Fibroblast of skin of left biceps (primary cell): ENCODE results near the gene RIMBP2.

ENCODE experiments used
- DNase-seq, 2 experiments: peaks; one replicate each; pipeline ENCODE4 v3.0.0-alpha.2; 2013; ENCODE audit warnings: low read depth in 2 of 2

RIMBP2 gene

GRCh38 chr12:130508318-130508717, 207.8 kb downstream of the RIMBP2 start:
- DNase-seq, result no peak

GRCh38 chr12:130506844-130507243, 209.3 kb downstream of the RIMBP2 start:
- no peak for DNase-seq

GRCh38 chr12:130504840-130505175, 211.3 kb downstream of the RIMBP2 start:
- DNase-seq, result no peak

DNA sequence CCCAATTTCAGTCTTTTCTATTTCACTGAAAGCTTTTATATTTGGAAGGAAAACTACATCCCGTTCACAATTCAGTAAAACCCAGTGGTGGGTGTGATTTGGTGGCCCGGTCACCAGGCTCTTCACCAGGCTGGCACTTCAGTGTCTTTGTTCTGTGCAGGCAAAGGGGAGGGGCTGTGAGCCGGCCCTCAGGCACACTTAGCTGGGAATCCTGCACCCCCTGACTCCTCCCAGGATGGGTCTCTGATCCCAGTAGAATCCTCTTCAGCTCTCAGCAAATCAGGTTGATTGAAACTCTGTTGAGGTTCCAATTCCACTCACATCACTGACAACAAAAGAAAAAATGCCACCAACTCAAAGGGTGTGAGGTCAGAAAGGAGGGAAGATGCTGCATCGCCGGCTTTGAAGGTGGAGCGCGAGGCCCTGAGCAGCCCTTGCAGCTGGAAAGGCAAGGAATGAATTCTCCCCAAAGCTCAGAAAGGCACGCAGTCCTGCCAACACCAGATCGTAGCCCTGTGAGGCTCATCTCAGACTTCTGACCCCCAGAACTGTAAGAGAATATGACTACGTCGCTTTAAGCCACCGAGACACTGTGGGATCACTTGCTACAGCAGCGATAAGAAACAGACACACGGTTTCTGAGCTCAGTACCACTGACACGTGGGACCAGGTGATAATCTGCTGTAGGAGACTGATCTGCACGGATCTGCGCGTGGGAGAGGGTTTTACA, 211.8 kb downstream of the RIMBP2 start:
- DNase-seq, result no peak

GRCh38 chr12:130501821-130502220, 214.3 kb downstream of the RIMBP2 start:
- no peak for DNase-seq

GRCh38 chr12:130500835-130501330, 215.2 kb downstream of the RIMBP2 start:
- DNase-seq, result no peak

GRCh38 chr12:130499474-130499873, 216.6 kb downstream of the RIMBP2 start:
- DNase-seq, result no peak

GRCh38 chr12:130498589-130499385, 217.3 kb downstream of the RIMBP2 start:
- no peak for DNase-seq

DNA sequence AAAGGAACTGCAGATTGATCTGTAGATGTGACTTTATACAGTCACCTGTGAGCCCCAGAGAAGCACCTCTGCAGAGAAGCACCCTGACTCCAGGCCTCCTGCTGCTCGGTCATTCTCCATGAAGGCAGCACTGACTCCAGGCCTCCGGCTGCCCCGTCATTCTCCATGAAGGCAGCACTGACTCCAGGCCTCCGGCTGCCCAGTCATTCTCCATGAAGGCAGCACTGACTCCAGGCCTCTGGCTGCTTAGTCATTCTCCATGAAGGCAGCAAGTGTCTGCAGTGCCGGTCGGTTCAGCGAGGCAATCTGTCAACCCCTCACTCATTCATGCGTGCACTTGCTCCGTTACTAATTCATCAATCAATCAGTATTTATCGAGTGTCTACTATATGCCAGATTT, 218.1 kb downstream of the RIMBP2 start:
- no peak for DNase-seq

DNA sequence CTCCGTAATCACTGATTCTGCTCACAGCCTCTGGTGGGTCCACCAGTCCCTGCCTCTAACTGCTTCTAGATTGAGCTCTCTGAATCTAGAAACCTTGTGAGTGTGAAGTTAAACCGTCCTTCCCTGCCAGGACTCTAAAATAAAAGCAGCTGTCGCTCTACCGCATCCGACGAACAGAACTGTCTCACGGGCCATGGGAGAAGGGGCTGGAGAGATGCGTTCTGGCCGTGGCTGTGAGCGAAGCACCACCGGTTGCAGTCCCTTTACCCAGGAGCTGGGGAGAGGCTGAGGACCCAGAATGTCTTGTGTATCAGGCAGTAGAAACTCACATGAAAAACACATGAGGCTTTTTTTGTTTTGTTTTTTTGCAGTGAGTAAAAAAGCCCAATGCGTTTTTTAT, 218.8 kb downstream of the RIMBP2 start:
- DNase-seq, result no peak

DNA sequence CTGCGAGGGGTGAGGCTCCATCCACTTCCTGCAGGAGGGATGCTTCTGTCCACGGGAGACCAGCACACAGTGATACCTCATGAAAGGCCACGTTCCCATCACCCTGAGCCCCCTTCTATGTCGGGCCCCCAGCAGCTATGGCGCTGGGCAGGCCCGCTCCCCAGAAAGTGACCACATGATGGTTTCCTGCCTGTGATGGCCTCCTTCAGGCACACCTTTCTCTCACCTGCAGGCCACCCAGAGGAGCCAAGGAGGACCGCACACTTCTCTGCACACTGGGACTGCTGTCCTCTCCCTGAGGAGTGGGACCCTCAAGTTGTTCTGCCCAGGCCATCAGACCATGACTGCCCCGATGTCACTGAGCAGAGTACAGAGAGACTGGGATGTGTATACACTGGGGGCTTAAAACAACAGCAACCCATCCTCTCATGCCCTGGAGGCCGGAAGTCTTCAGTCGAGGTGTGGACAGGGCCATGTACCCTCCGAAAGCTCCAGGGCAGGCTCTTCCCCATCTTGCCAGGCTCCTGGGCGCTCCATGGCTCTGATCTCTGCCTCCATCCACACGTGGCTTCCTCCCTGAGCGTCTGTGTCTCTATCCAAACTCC, 219.5 kb downstream of the RIMBP2 start:
- no peak for DNase-seq

- DNase-seq, result no peak
Measured at GRCh38 chr12:130495156-130495555, 220.9 kb downstream of the RIMBP2 start.

DNA sequence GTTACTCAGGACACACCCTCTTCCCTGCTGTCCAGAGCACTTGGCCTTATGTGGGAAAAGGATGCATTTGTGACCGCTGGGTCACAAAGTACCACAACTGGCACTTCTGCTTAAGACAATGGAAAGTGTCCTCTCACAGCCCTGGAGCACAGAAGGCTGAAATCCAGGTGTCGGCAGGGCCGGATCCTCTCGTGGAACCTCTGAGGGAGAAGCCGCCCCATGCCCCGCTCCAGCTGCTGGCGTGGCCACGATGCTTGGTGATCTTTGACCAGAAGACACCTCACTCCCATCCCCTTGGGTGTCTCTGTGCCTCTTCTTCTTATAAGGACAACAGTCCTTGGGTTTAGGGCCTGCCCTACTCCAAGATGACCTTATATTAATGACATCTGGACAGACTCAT, 221.4 kb downstream of the RIMBP2 start:
- no peak for DNase-seq

DNA sequence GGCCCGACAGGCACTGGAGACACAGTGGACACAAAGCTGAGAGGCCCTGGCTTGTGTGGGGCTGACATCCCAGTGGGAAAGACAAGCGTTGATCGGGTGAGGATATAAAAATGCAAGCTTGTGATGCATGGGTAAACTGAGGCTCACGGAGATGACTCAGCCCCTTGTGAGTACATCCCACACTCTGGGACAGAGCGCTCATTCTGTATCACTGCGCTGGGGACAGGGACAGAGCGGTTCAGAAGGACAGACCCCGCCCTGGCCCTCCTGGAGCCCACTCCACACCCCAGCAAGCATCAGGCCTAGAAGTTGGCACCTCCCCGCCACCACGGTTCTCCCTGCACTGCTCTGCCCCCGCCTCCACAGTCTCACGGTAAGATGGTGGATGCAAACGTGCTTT, 222.1 kb downstream of the RIMBP2 start:
- DNase-seq, result no peak

GRCh38 chr12:130491421-130492357, 224.4 kb downstream of the RIMBP2 start:
- DNase-seq, result no peak

DNA sequence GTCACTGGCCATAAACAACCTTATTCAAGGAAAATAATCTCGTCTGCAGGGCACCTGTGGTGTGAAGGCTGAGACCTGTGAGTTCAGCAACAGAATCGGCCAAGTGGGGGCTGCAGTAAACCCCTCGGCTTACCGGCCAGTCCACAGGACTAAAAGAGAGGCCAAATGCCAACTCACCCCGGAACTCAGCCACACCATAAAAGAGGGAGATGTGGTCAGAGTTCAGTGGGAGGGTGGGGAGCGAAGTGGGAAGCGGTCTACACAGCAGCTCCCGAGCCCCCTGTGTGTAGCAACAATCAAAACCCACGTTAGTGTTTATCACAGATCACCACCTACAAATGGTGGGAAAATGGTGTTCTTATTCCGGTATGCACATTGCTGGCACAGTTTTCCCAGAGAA, 225.4 kb downstream of the RIMBP2 start:
- DNase-seq, result no peak

- no peak for DNase-seq
Measured at GRCh38 chr12:130489293-130489692, 226.8 kb downstream of the RIMBP2 start.

DNA sequence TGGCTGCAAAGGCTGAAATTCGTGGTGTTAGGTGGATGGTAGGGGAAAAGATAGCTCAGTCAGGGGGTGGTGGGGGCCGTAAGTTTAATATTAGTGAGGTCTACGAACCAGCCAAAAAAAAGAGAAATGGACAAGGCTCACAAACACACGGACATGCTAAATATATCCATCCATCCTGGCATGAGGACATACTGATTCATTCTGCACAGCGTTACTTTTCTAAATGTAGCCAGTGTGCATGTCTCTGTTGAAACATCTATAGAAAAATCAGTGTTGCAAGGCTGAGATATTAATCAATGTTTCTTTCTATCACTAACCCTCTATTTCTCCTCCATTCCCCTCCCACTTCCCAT, 227.8 kb downstream of the RIMBP2 start:
- no peak for DNase-seq

DNA sequence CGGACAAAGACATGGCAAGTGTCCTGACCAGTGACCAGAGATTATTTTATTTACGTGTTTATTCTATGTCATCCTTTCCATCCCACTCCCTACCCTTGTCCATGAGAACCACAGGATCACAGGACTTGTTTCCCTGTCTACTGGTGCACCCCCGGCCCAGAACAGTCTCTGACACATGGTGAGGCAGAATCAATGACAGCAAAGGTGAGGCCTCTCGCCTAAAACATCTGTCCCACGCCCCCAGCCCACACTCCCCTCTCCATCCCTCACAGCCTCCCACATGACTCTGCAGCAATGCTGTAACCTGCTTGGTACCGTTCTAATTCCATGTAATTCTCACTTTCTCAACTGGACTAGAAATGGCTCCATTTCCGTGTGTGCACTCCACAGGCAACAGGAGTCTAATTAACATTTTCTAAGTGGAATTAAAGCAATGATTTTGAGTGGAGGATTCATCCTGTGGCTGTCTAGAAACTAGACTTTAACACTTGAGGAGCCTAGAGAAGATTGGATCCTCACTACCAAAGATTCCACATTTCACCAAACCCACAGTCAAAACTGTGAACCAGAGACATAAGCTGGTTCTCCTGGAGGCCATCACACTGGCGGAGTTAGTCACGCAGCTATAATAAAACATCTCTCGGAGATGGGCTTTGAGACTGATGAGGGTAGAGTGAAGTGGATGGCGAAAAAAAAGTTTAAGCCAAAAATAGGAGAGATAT, 228.3 kb downstream of the RIMBP2 start:
- DNase-seq, result no peak

DNA sequence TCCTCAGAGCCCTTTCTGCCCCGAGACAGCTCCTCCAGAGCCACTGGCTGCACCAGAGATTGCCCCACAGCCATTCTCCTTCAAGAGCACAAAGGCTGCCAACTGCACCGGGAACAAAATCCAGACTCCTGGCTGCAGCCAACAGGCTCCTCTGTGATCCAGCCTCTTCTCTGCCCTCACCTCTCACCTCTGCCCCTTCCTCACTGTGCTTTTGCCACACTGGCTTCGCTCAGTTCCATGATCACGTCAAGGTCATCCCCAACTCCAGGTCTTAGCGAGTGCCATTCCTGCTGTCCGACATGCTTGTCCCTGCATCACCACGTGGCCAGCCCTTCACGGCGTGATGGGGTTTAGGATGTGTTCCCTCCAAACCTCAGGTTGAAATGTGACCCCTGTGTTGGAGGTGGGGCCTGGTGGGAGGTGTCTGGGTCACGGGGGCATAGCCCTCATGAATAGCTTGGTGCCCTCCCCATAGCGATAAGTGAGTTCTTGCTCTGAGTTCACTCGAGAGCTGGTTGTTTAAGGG, 229.1 kb downstream of the RIMBP2 start:
- no peak for DNase-seq

- DNase-seq, result no peak
Measured at GRCh38 chr12:130486146-130486435, 230.0 kb downstream of the RIMBP2 start.
